Measurements from ENCODE around the gene MAST4.

Gene MAST4

GRCh38 chr5:66891184-66891925, 295.2 kb downstream of the MAST4 start:
- TF ChIP-seq CTCF (conservative IDR thresholded peaks at IDR 0.05; ENCODE audit: control insufficient read depth, insufficient read depth, low read depth, low read length) = no peak
- DNase-seq (ENCODE audit: low read depth) = no peak
- H3K4me3 ChIP-seq (ENCODE audit: control insufficient read depth, low read depth, low read length) = no peak overlapping the region

- DNase-seq (ENCODE audit: low read depth) = peak; percentile 31
- H3K4me3 ChIP-seq (ENCODE audit: control insufficient read depth, low read depth, low read length) = no peak overlapping the region
- TF ChIP-seq CTCF (conservative IDR thresholded peaks at IDR 0.05; ENCODE audit: control insufficient read depth, insufficient read depth, low read depth, low read length) = no peak
These were observed 296.5 kb downstream of the MAST4 start for GRCh38 chr5:66892716-66893115.

GRCh38 chr5:66894480-66895240, 298.5 kb downstream of the MAST4 start:
- H3K4me3 ChIP-seq (ENCODE audit: control insufficient read depth, low read depth, low read length) = no peak overlapping the region
- TF ChIP-seq CTCF (conservative IDR thresholded peaks at IDR 0.05; ENCODE audit: control insufficient read depth, insufficient read depth, low read depth, low read length) = no peak
- DNase-seq (ENCODE audit: low read depth) = peak; percentile 47

GRCh38 chr5:66896171-66896570, 300.0 kb downstream of the MAST4 start:
- DNase-seq (ENCODE audit: low read depth) = no peak
- no peak for TF ChIP-seq CTCF (conservative IDR thresholded peaks at IDR 0.05; ENCODE audit: control insufficient read depth, insufficient read depth, low read depth, low read length)
- no peak overlapping the region for H3K4me3 ChIP-seq (ENCODE audit: control insufficient read depth, low read depth, low read length)

GRCh38 chr5:66897356-66897755, 301.2 kb downstream of the MAST4 start:
- no peak for TF ChIP-seq CTCF (conservative IDR thresholded peaks at IDR 0.05; ENCODE audit: control insufficient read depth, insufficient read depth, low read depth, low read length)
- no peak for DNase-seq (ENCODE audit: low read depth)
- no peak overlapping the region for H3K4me3 ChIP-seq (ENCODE audit: control insufficient read depth, low read depth, low read length)

GRCh38 chr5:66898241-66898995, 302.2 kb downstream of the MAST4 start:
- no peak for DNase-seq (ENCODE audit: low read depth)
- no peak for TF ChIP-seq CTCF (conservative IDR thresholded peaks at IDR 0.05; ENCODE audit: control insufficient read depth, insufficient read depth, low read depth, low read length)

More at GRCh38 chr5:66898241-66898995, 302.2 kb downstream of the MAST4 start:
- no peak overlapping the region for H3K4me3 ChIP-seq (ENCODE audit: control insufficient read depth, low read depth, low read length)
